H1 (cell line): ENCODE results near the gene AK8. TPM values are rescaled to one million over a fixed set of nuclear protein-coding genes. Genes with fewer than 3 reads are reported as not detected.
A peak's percentile ranks its signal among the peaks of the same experiment; 100 is the strongest.

Experiments
- CTCF ChIA-PET: fragments of 300-600 bp; sonication (Branson Sonifier 250); formaldehyde crosslinking; loops from one replicate; lab custom pipeline; 2021; ENCODE audit not compliant: partially characterized antibody; lab: Charles Lee
- POLR2A ChIA-PET: fragments of 300-600 bp; sonication (Branson Sonifier 250); formaldehyde crosslinking; loops from one replicate; lab custom pipeline; 2021; ENCODE audit warnings: inconsistent platforms; ENCODE audit not compliant: partially characterized antibody; lab: Charles Lee
- DNase-seq, 2 experiments: peaks; one replicate each; pipeline versions ENCODE4 v3.0.0 to v3.0.0-alpha.2; 2010 to 2022; ENCODE audit warnings: low spot score in 2 of 2, low read depth in 1 of 2, mixed read lengths in 1 of 2
- FAIRE-seq: peaks from 2 replicates; lab custom pipeline; 2011; peaks lifted over from hg19 to GRCh38; lab: Jason Lieb, UNC
- H2AFZ ChIP-seq: 2 replicates; pipeline ENCODE4 v1.8.1; 2012; ENCODE audit warnings: low read length, inconsistent platforms
- H2AK5ac ChIP-seq: 2 replicates; pipeline ENCODE4 v1.6.1; 2013; ENCODE audit warnings: low read depth, low read length
- H2BK120ac ChIP-seq: replicated peaks from 2 replicates; pipeline ENCODE3; 2013; ENCODE audit warnings: low read depth, low read length, inconsistent platforms
- H2BK12ac ChIP-seq: 2 replicates; pipeline ENCODE4 v1.6.1; 2013; ENCODE audit warnings: low read depth, low read length
- H2BK15ac ChIP-seq: 2 replicates; pipeline ENCODE4 v1.6.1; 2013; ENCODE audit warnings: low read length
- H2BK20ac ChIP-seq: 2 replicates; pipeline ENCODE4 v1.6.1; 2013; ENCODE audit warnings: low read length
- H2BK5ac ChIP-seq: 2 replicates; pipeline ENCODE4 v1.6.1; 2013; ENCODE audit warnings: low read depth, low read length
- H3K14ac ChIP-seq: 2 replicates; pipeline ENCODE4 v1.6.1; 2013; ENCODE audit warnings: inconsistent platforms; ENCODE audit not compliant: insufficient read length
- H3K18ac ChIP-seq: 2 replicates; pipeline ENCODE4 v1.6.1; 2013; ENCODE audit warnings: low read length; ENCODE audit errors: extremely low read depth
- H3K23ac ChIP-seq: 2 replicates; pipeline ENCODE4 v1.6.1; 2013; ENCODE audit warnings: inconsistent platforms; ENCODE audit not compliant: insufficient read length
- H3K23me2 ChIP-seq: 2 replicates; pipeline ENCODE4 v1.6.1; 2013; ENCODE audit warnings: low read depth, low read length
- H3K27ac ChIP-seq: 2 replicates; pipeline ENCODE4 v1.6.1; 2011; ENCODE audit warnings: low read depth, low read length, inconsistent platforms
- H3K27me3 ChIP-seq, 4 experiments: replicated peaks in 1 of 4; 1 replicate in 1 of 4; 2 replicates in 3 of 4; pipeline versions ENCODE4 v1.6.1 to v1.8.1; 2011 to 2013; ENCODE audit warnings: low read length in 3 of 4, mild to moderate bottlenecking in 3 of 4, inconsistent platforms in 2 of 4, mixed read lengths in 2 of 4, moderate library complexity in 1 of 4; ENCODE audit not compliant: control insufficient read depth in 3 of 4, insufficient read depth in 3 of 4; ENCODE audit errors: extremely low read depth in 1 of 4
- H3K36me3 ChIP-seq, 4 experiments: 2 replicates each; pipeline versions ENCODE4 v1.6.1 to v1.8.1; 2011 to 2013; ENCODE audit warnings: mild to moderate bottlenecking in 4 of 4, low read length in 3 of 4, moderate library complexity in 2 of 4, control low read depth in 1 of 4, inconsistent platforms in 1 of 4; ENCODE audit not compliant: insufficient read depth in 4 of 4, control insufficient read depth in 2 of 4
- H3K4ac ChIP-seq: replicated peaks from 2 replicates; pipeline ENCODE3; 2013; ENCODE audit warnings: low read length, low read depth, mixed read lengths, inconsistent platforms; ENCODE audit not compliant: insufficient read length
- H3K4me1 ChIP-seq, 4 experiments: replicated peaks in 1 of 4; 1 replicate in 1 of 4; 2 replicates in 3 of 4; pipeline versions ENCODE4 v1.6.1 to v1.8.1; 2011 to 2013; ENCODE audit warnings: low read length in 3 of 4, inconsistent platforms in 2 of 4, mixed read lengths in 1 of 4; ENCODE audit not compliant: insufficient read depth in 4 of 4, control insufficient read depth in 3 of 4
- H3K4me2 ChIP-seq, 2 experiments: 2 replicates each; pipeline versions ENCODE4 v1.6.1 to v1.8.1; 2011 to 2013; ENCODE audit warnings: low read depth in 2 of 2, low read length in 2 of 2, control low read depth in 1 of 2, inconsistent platforms in 1 of 2, mild to moderate bottlenecking in 1 of 2; ENCODE audit not compliant: insufficient read depth in 1 of 2
- H3K4me3 ChIP-seq, 4 experiments: fragments of 200-600, 300-600 bp in 1 of 4; sonication (generic), shearing (Covaris generic), sonication (Bioruptor Twin) in 1 of 4; 2 replicates each; pipeline versions ENCODE4 v1.5.1 to v1.8.1; 2011 to 2016; ENCODE audit warnings: low read length in 4 of 4, low read depth in 3 of 4, control low read depth in 2 of 4, inconsistent platforms in 2 of 4, mild to moderate bottlenecking in 2 of 4, mixed read lengths in 1 of 4, moderate library complexity in 1 of 4; ENCODE audit not compliant: insufficient read depth in 2 of 4; ENCODE audit errors: extremely low read depth in 1 of 4
- H3K56ac ChIP-seq: replicated peaks from 2 replicates; pipeline ENCODE3; 2013; ENCODE audit warnings: low read depth, mild to moderate bottlenecking, mixed read lengths, low read length, inconsistent platforms; ENCODE audit not compliant: insufficient read length
- H3K79me1 ChIP-seq: 2 replicates; pipeline ENCODE4 v1.6.1; 2013; ENCODE audit warnings: low read depth, low read length, control low read depth
- H3K79me2 ChIP-seq, 2 experiments: 2 replicates each; pipeline versions ENCODE4 v1.6.1 to v1.8.1; 2012 to 2013; ENCODE audit warnings: low read length in 2 of 2, mild to moderate bottlenecking in 2 of 2, inconsistent platforms in 1 of 2; ENCODE audit not compliant: insufficient read depth in 2 of 2, control insufficient read depth in 1 of 2
- H3K9ac ChIP-seq, 4 experiments: replicated peaks in 1 of 4; 1 replicate in 1 of 4; 2 replicates in 3 of 4; pipeline versions ENCODE4 v1.6.1 to v1.8.1; 2011 to 2013; ENCODE audit warnings: low read depth in 3 of 4, low read length in 3 of 4, control low read depth in 2 of 4, mild to moderate bottlenecking in 2 of 4, moderate library complexity in 2 of 4, inconsistent platforms in 1 of 4; ENCODE audit errors: extremely low read depth in 1 of 4
- H3K9me3 ChIP-seq, 2 experiments: 2 replicates each; pipeline versions ENCODE4 v1.6.1 to v1.8.1; 2012 to 2013; ENCODE audit warnings: mild to moderate bottlenecking in 2 of 2, moderate library complexity in 2 of 2, control low read depth in 1 of 2, inconsistent platforms in 1 of 2, low read depth in 1 of 2, low read length in 1 of 2, mixed read lengths in 1 of 2; ENCODE audit not compliant: insufficient read depth in 2 of 2
- H4K20me1 ChIP-seq, 2 experiments: replicated peaks in 1 of 2; 2 replicates each; pipeline versions ENCODE3 to v1.8.1; 2011 to 2013; ENCODE audit warnings: inconsistent platforms in 2 of 2, low read length in 2 of 2, mild to moderate bottlenecking in 1 of 2; ENCODE audit not compliant: insufficient read depth in 2 of 2, control insufficient read depth in 1 of 2
- H4K5ac ChIP-seq: 2 replicates; pipeline ENCODE4 v1.6.1; 2013; ENCODE audit warnings: low read length, low read depth, mixed read lengths, inconsistent platforms; ENCODE audit not compliant: insufficient read length
- H4K8ac ChIP-seq: 2 replicates; pipeline ENCODE4 v1.8.0; 2013; ENCODE audit warnings: mild to moderate bottlenecking, moderate library complexity, low read length, inconsistent platforms; ENCODE audit not compliant: insufficient read depth; ENCODE audit errors: extremely low read depth
- H4K91ac ChIP-seq: replicated peaks from 2 replicates; pipeline ENCODE3; 2013; ENCODE audit warnings: low read length, mixed read lengths, inconsistent platforms; ENCODE audit not compliant: insufficient read length
- SIN3A ChIP-seq, 2 experiments: IDR thresholded peaks in 1 of 2; conservative IDR thresholded peaks in 1 of 2; 2 replicates each; pipeline ENCODE4 v1.6.1; 2011 to 2012; ENCODE audit warnings: low read length in 2 of 2, improper control_type of control experiment in 1 of 2, low read depth in 1 of 2, mild to moderate bottlenecking in 1 of 2
- SP1 ChIP-seq: IDR thresholded peaks from 2 replicates; pipeline ENCODE4 v1.6.1; 2011; ENCODE audit warnings: low read depth, low read length
- TAF1 ChIP-seq: IDR thresholded peaks from 2 replicates; pipeline ENCODE4 v1.6.1; 2011; ENCODE audit warnings: mild to moderate bottlenecking, low read depth, low read length
- WGBS, 2 experiments: shearing (Covaris generic) in 1 of 2; methylation state at CpG; one replicate each; pipeline versions ENCODE4 v1.1.6 to v1.1.7; 2013 to 2015; ENCODE audit warnings: low lambda C conversion rate in 2 of 2, mixed read lengths in 2 of 2, inconsistent platforms in 1 of 2, low coverage in 1 of 2, missing lambda C conversion rate in 1 of 2; ENCODE audit not compliant: insufficient replicate concordance in 2 of 2, insufficient coverage in 1 of 2, insufficient read length in 1 of 2; ENCODE audit errors: extremely low coverage in 1 of 2, missing lambda C conversion rate in 1 of 2; 5-methylcytosine and 5-hydroxymethylcytosine counted together
- polyA plus RNA-seq, 7 experiments: library from polyadenylated mRNA; depleted of rRNA in 3 of 7; stranded (reverse) in 5 of 7; unstranded in 2 of 7; fragments of >200 nt in 5 of 7; fragments of 200-250 nt in 2 of 7; gene quantifications; 1 replicate in 5 of 7; 2 replicates in 1 of 7; 4 replicates in 1 of 7; pipeline versions ENCODE4 v1.2.1 to v1.2.3, GENCODE V29; 2011 to 2013; ENCODE audit warnings: missing spikeins in 2 of 7, mixed read lengths in 2 of 7
- total RNA-seq: library from RNA; stranded (reverse); fragmentation: NEBNext Ultra II Directional; extraction: Animal tissue kit (Norgen Biotek cat#: 25700); gene quantifications from 2 replicates; pipeline ENCODE4 v1.2.1, GENCODE V29; 2021
- TF ChIP-seq, protein P1 (sequence below): IDR thresholded peaks from 2 replicates; pipeline ENCODE4 v1.6.1; 2012; ENCODE audit warnings: low read length, inconsistent platforms

Gene AK8
- total and polyA plus RNA-seq, 2 of the 8 experiments (the other 6 are each of a cell fraction or from before 2014, with no cell fraction given) = 0.35 to 0.48 TPM

DNA sequence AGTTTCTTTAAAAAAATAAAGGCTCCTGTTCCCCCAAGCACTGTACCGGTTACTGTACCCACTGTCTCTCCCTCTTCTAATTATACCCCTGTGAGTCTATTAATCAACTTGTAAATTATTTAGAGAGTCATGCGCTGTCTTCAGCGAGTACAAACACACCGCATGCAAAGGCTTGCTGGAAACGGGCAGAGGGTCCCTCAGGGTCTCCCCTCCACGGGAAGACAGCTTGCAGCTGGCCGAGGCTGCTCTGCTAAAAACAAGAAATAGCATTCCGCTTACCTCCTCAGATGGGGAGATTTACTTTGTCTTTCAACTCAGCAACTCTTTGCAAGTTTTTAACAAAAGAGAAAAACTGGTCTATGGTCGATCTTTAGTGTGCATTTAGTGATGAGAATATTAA is 71.8 kb downstream of the AK8 start:
- no peak overlapping the region for H2BK12ac ChIP-seq
- H3K23ac ChIP-seq = no peak overlapping the region
- no peak for FAIRE-seq
- DNase-seq = no peak
- H2BK5ac ChIP-seq = peak overlapping the region; percentile 24; the same call in 1 of the 2 replicates
- H3K23me2 ChIP-seq = no peaks in the 10 kb centered on the region
- H3K4me1 ChIP-seq = peaks cover 2 to 15% (median 6%) of the 10 kb centered on the region in 4 experiments; a peak in 6 of 7 replicates
- WGBS, 2 experiments = 67% methylated on average over 9 of the region's 9 CpGs; no CpG with 5 or more reads in 1 of the 2 experiments
- ChIA-PET CTCF (interaction anchor here (0.7 to 6.3 kb wide), 10 partner anchors 14 to 216 kb away, joined by 3 to 52 read pairs (median 4); no protein-coding TSS in a partner anchor), POLR2A (interaction anchor here (1.0 to 1.6 kb wide), 5 partner anchors 26 to 155 kb away, joined by 3 to 5 read pairs (median 3); partner anchors contain the start of gene DDX31)
- TF ChIP-seq TAF1 = no peak
- TF ChIP-seq SIN3A (conservative IDR thresholded peaks at IDR 0.05 in 1 of 2, IDR thresholded peaks at IDR 0.05 in 1 of 2; ENCODE audit: low read depth in 1 of 2, low read length in 2 of 2) = no peak
- TF ChIP-seq, protein P1, sequence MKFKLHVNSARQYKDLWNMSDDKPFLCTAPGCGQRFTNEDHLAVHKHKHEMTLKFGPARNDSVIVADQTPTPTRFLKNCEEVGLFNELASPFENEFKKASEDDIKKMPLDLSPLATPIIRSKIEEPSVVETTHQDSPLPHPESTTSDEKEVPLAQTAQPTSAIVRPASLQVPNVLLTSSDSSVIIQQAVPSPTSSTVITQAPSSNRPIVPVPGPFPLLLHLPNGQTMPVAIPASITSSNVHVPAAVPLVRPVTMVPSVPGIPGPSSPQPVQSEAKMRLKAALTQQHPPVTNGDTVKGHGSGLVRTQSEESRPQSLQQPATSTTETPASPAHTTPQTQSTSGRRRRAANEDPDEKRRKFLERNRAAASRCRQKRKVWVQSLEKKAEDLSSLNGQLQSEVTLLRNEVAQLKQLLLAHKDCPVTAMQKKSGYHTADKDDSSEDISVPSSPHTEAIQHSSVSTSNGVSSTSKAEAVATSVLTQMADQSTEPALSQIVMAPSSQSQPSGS = no peak
- no peak for TF ChIP-seq SP1
- no peak overlapping the region for H4K91ac ChIP-seq
- no peak overlapping the region for H3K27ac ChIP-seq
- H4K20me1 ChIP-seq = peaks cover 0 to 1% of the 10 kb centered on the region in 2 experiments
- no peaks in the 10 kb centered on the region for H3K9me3 ChIP-seq
- H3K9ac ChIP-seq = no peak overlapping the region
- H3K56ac ChIP-seq = no peak overlapping the region
- H2AFZ ChIP-seq = no peak overlapping the region
- H3K18ac ChIP-seq = no peak overlapping the region; the same call in 1 of the 2 replicates
- no peak overlapping the region for H2AK5ac ChIP-seq
- H3K4ac ChIP-seq = no peak overlapping the region
- H2BK20ac ChIP-seq = 0 out of 2 replicates have a peak overlapping the region, but pooled peaks have one; percentile 25
- H4K5ac ChIP-seq = no peak overlapping the region
- peak overlapping the region; percentile 49 to 50; a peak in 3 of 4 replicates for H3K4me2 ChIP-seq
- no peaks in the 10 kb centered on the region for H3K36me3 ChIP-seq
- H3K14ac ChIP-seq = no peak overlapping the region
- no peak overlapping the region for H2BK15ac ChIP-seq
- H3K79me2 ChIP-seq = no peaks in the 10 kb centered on the region
- H4K8ac ChIP-seq = no peak overlapping the region
- no peaks in the 10 kb centered on the region for H3K27me3 ChIP-seq
- H3K79me1 ChIP-seq = no peaks in the 10 kb centered on the region
- no peak overlapping the region for H3K4me3 ChIP-seq
- no peak overlapping the region for H2BK120ac ChIP-seq
